NT2/D1 (cell line): ENCODE measurements around the gene TPM2.

ENCODE experiments used
- DNase-seq: peaks from one replicate; pipeline ENCODE4 v3.0.0-alpha.2; 2011; ENCODE audit warnings: low read depth, low spot score
- H3K27me3 ChIP-seq: 2 replicates; pipeline ENCODE4 v1.6.0; 2011; ENCODE audit warnings: mild to moderate bottlenecking; ENCODE audit not compliant: insufficient read length, insufficient read depth
- H3K36me3 ChIP-seq: 2 replicates; pipeline ENCODE4 v1.6.1; 2011; ENCODE audit warnings: mild to moderate bottlenecking, low read length, mixed read lengths; ENCODE audit not compliant: insufficient read depth, insufficient read length
- H3K4me1 ChIP-seq: 2 replicates; pipeline ENCODE4 v1.5.1; 2011; ENCODE audit not compliant: insufficient read depth, insufficient read length
- H3K4me3 ChIP-seq: 2 replicates; pipeline ENCODE4 v1.5.1; 2011; ENCODE audit warnings: low read depth; ENCODE audit not compliant: insufficient read length
- H3K9ac ChIP-seq: 2 replicates; pipeline ENCODE4 v1.6.0; 2011; ENCODE audit warnings: low read depth; ENCODE audit not compliant: insufficient read length
- H3K9me3 ChIP-seq: 2 replicates; pipeline ENCODE4 v1.5.1; 2011; ENCODE audit warnings: mild to moderate bottlenecking, low read length; ENCODE audit not compliant: insufficient read depth
- SUZ12 ChIP-seq: IDR thresholded peaks from 2 replicates; pipeline ENCODE4 v1.6.1; 2011; ENCODE audit not compliant: insufficient read length, insufficient read depth; ENCODE audit errors: extremely low read depth
- YY1 ChIP-seq: IDR thresholded peaks from 2 replicates; pipeline ENCODE4 v1.6.1; 2011; ENCODE audit not compliant: insufficient read length, insufficient read depth
- ZNF274 ChIP-seq: IDR thresholded peaks from 2 replicates; pipeline ENCODE4 v1.6.1; 2011; ENCODE audit warnings: mild to moderate bottlenecking, low read depth, low read length

The TPM2 gene

GRCh38 chr9:35727676-35728040 lies 37.9 kb upstream of the TPM2 start:
- peak overlapping the region; percentile 33 for H3K9ac ChIP-seq
- no peak for TF ChIP-seq ZNF274
- TF ChIP-seq SUZ12: no peak
- TF ChIP-seq YY1: no peak

GRCh38 chr9:35726931-35727330 lies 37.2 kb upstream of the TPM2 start:
- DNase-seq: no peak
- Histone ChIP-seq H3K36me3 (peaks cover 50% of the 10 kb centered on the region), H3K4me1 (peaks cover 15% of the 10 kb centered on the region), H3K9me3 (no peaks in the 10 kb centered on the region), H3K4me3 (no peak overlapping the region), H3K9ac (peak overlapping the region; percentile 26), H3K27me3 (no peaks in the 10 kb centered on the region)
- TF ChIP-seq SUZ12 (no peak), YY1 (no peak)

More at GRCh38 chr9:35727676-35728040, 37.9 kb upstream of the TPM2 start:
- Histone ChIP-seq H3K4me3 (peak overlapping the region; percentile 16), H3K36me3 (peaks cover 42% of the 10 kb centered on the region), H3K9me3 (no peaks in the 10 kb centered on the region), H3K27me3 (no peaks in the 10 kb centered on the region), H3K4me1 (peaks cover 15% of the 10 kb centered on the region)
- DNase-seq: no peak

GRCh38 chr9:35725362-35725761 lies 35.6 kb upstream of the TPM2 start:
- H3K4me1 ChIP-seq: peaks cover 15% of the 10 kb centered on the region
- no peak for TF ChIP-seq YY1
- TF ChIP-seq SUZ12: no peak
- no peaks in the 10 kb centered on the region for H3K27me3 ChIP-seq
- no peaks in the 10 kb centered on the region for H3K9me3 ChIP-seq
- no peak overlapping the region for H3K4me3 ChIP-seq
- peaks cover 65% of the 10 kb centered on the region for H3K36me3 ChIP-seq
- DNase-seq: no peak
- H3K9ac ChIP-seq: no peak overlapping the region

- Histone ChIP-seq H3K9me3 (no peaks in the 10 kb centered on the region), H3K27me3 (no peaks in the 10 kb centered on the region), H3K4me3 (no peak overlapping the region), H3K4me1 (peaks cover 15% of the 10 kb centered on the region), H3K9ac (no peak overlapping the region), H3K36me3 (peaks cover 80% of the 10 kb centered on the region)
- DNase-seq: no peak
- TF ChIP-seq YY1 (no peak), SUZ12 (no peak), ZNF274 (no peak)
Observed at GRCh38 chr9:35723908-35724307, 34.2 kb upstream of the TPM2 start.

GRCh38 chr9:35723426-35723825 lies 33.7 kb upstream of the TPM2 start:
- DNase-seq: no peak
- H3K36me3 ChIP-seq: peaks cover 85% of the 10 kb centered on the region
- no peaks in the 10 kb centered on the region for H3K27me3 ChIP-seq
- peaks cover 15% of the 10 kb centered on the region for H3K4me1 ChIP-seq
- TF ChIP-seq SUZ12: no peak
- TF ChIP-seq YY1: no peak
- TF ChIP-seq ZNF274: no peak
- H3K9me3 ChIP-seq: no peaks in the 10 kb centered on the region
- H3K4me3 ChIP-seq: no peak overlapping the region
- no peak overlapping the region for H3K9ac ChIP-seq

GRCh38 chr9:35719546-35719945 lies 29.8 kb upstream of the TPM2 start:
- Histone ChIP-seq H3K9ac (no peak overlapping the region), H3K4me3 (no peak overlapping the region), H3K9me3 (no peaks in the 10 kb centered on the region), H3K36me3 (peaks cover 100% of the 10 kb centered on the region), H3K27me3 (no peaks in the 10 kb centered on the region), H3K4me1 (peaks cover 9% of the 10 kb centered on the region)
- no peak for TF ChIP-seq YY1
- no peak for TF ChIP-seq SUZ12
- TF ChIP-seq ZNF274: no peak
- DNase-seq: no peak

GRCh38 chr9:35718721-35719511 lies 29.2 kb upstream of the TPM2 start:
- H3K9me3 ChIP-seq: no peaks in the 10 kb centered on the region
- H3K9ac ChIP-seq: no peak overlapping the region
- H3K4me1 ChIP-seq: peaks cover 9% of the 10 kb centered on the region
- TF ChIP-seq YY1 (no peak), ZNF274 (no peak), SUZ12 (no peak)
- DNase-seq: no peak
- no peaks in the 10 kb centered on the region for H3K27me3 ChIP-seq
- no peak overlapping the region for H3K4me3 ChIP-seq
- H3K36me3 ChIP-seq: peaks cover 100% of the 10 kb centered on the region
